Stimulated activated naive B cell treated with anti-CD40 and anti-IgM and Interleukin-4, amounts not matched to agents 10 μg/mL and 1 μg/mL and 100 μg/mL, for 72 hours (primary cell): ENCODE measurements around the gene RUNX3.

ENCODE experiments used
- ATAC-seq, 2 donors: fragments of 150-1000 bp; cut with Tn5 transposase; replicated peaks; 2 replicates each; pipeline ENCODE4 v1.10.0; 2021; ENCODE audit warnings: moderate library complexity in 1 of 2
- DNase-seq: peaks from one replicate; pipeline ENCODE4 v3.0.0; 2021
- H3K27ac Mint-ChIP-seq: one replicate; pipeline ENCODE4 v1.8.0; 2022; ENCODE audit warnings: mild to moderate bottlenecking, mixed read lengths
- H3K27me3 Mint-ChIP-seq, 2 donors: one replicate each; pipeline ENCODE4 v1.8.0; 2022; ENCODE audit warnings: mixed read lengths in 2 of 2
- H3K36me3 Mint-ChIP-seq, 2 donors: one replicate each; pipeline ENCODE4 v1.8.0; 2022; ENCODE audit warnings: mixed read lengths in 2 of 2, mild to moderate bottlenecking in 1 of 2
- H3K4me1 Mint-ChIP-seq, 2 donors: one replicate each; pipeline ENCODE4 v1.8.0; 2022; ENCODE audit warnings: mixed read lengths in 2 of 2, mild to moderate bottlenecking in 1 of 2
- H3K4me3 Mint-ChIP-seq, 2 donors: one replicate each; pipeline ENCODE4 v1.8.0; 2022; ENCODE audit warnings: mild to moderate bottlenecking in 2 of 2, mixed read lengths in 2 of 2, moderate library complexity in 1 of 2
- H3K9me3 Mint-ChIP-seq, 2 donors: one replicate each; pipeline ENCODE4 v1.8.0; 2022; ENCODE audit warnings: mixed read lengths in 2 of 2, mild to moderate bottlenecking in 1 of 2

RUNX3 gene

GRCh38 chr1:24946861-24947658 is 17.0 kb upstream of the RUNX3 start:
- peak overlapping the region; percentile 23 to 72 for H3K4me3 Mint-ChIP-seq
- DNase-seq (peak; percentile 72), ATAC-seq (peak; percentile 93 to 94)
- H3K27me3 Mint-ChIP-seq = no peaks in the 10 kb centered on the region
- peaks cover 44 to 62% of the 10 kb centered on the region in 2 donors for H3K36me3 Mint-ChIP-seq
- peak overlapping the region; percentile 90 for H3K27ac Mint-ChIP-seq
- peaks cover 46 to 74% of the 10 kb centered on the region in 2 donors for H3K4me1 Mint-ChIP-seq
- H3K9me3 Mint-ChIP-seq = no peaks in the 10 kb centered on the region

DNA sequence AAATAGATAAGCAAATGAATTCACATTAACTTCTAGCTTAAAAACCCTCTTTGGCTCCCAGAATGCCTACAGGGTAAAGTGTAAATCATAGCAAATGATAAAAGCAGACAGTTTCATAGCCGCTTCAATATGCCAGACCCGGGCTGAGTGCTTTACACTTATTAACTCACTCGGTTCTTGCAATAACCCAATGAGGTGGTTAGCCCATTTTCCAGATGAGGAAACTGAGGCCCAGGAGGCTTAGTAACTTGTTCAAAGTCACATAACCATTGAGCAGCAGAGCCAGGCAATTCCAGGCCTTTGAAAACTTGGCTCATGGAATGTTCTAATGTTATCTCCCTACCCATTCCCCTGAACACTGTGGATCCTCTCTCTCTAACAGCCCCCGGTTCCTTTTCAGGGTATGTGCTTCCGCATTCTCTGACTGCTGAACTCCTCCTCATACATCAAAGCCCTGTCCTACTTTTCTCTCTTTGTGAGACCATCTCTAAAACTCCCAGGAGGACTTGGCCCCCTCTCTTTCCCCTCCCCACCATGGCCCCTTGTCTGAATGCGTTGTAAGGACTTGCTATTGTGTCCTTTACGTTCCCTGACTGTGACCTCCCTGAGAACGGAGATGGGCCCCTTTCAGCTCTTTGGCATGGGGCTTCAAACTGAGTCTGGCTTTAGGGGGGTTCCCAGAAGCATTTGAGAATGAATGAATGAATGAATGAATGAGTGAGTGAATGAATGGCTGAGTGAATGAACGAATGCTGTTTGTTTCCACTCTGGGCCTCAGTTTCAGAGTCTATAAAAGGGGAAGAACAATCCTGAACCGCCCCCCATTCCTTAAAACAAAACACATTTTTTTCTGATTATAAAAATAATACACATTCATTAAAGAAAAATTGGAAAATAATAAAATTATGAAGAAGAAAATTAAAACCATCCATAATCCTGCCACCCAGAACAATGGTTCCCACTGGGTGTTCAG is 15.6 kb upstream of the RUNX3 start:
- Mint-ChIP-seq H3K4me1 (peaks cover 50 to 74% of the 10 kb centered on the region in 2 donors), H3K36me3 (peaks cover 34 to 56% of the 10 kb centered on the region in 2 donors), H3K27me3 (no peaks in the 10 kb centered on the region), H3K9me3 (no peaks in the 10 kb centered on the region), H3K27ac (no peak overlapping the region), H3K4me3 (no peak overlapping the region)
- DNase-seq = no peak
- ATAC-seq = no peak

DNA sequence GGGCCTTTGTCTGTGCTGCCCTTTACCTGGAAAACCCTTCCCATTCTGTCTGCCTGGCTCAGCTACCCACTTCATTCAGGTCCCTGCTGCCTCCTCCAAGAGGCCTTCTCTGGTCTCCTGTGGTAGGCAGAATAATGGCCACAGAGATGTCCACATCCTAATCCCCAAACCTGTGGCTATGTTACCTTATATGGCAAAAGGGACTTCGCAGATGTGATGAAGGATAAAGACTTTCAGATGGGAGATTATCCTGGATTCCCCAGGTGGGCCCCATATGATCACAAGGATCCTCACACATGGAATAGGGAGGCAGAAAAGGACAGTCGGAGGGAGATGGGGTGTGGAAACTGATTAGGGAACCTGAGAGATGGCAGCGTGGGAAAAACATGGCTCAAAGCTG is 14.2 kb upstream of the RUNX3 start:
- H3K36me3 Mint-ChIP-seq = peaks cover 30 to 51% of the 10 kb centered on the region in 2 donors
- peaks cover 44 to 72% of the 10 kb centered on the region in 2 donors for H3K4me1 Mint-ChIP-seq
- no peaks in the 10 kb centered on the region for H3K27me3 Mint-ChIP-seq
- no peak overlapping the region for H3K4me3 Mint-ChIP-seq
- H3K9me3 Mint-ChIP-seq = no peaks in the 10 kb centered on the region
- DNase-seq = no peak
- no peak for ATAC-seq
- H3K27ac Mint-ChIP-seq = peak overlapping the region; percentile 82

DNA sequence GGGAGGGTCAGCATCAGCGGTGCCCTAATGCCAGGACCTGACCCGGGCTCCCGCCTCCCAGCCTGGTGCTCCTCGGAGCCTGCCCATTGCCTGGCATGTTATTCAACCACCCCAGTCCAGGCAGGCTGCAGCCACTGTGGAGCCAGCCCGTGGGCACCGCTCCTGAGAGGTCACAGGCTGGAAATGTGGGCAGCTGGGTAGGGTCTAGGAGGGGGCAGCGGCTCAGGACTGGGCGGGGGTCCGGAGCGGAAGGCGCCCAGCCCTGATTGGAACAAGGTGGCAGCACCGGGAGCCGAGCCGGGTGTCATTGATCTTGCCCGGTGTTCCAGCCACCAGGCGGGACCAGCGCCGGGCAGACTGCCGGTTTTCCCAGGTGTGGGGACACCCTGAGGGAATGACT is 12.7 kb upstream of the RUNX3 start:
- ATAC-seq (no peak), DNase-seq (no peak)
- Mint-ChIP-seq H3K4me3 (no peak overlapping the region), H3K4me1 (peaks cover 45 to 70% of the 10 kb centered on the region in 2 donors), H3K9me3 (no peaks in the 10 kb centered on the region), H3K27ac (no peak overlapping the region), H3K27me3 (no peaks in the 10 kb centered on the region), H3K36me3 (peaks cover 38 to 53% of the 10 kb centered on the region in 2 donors)

GRCh38 chr1:24941564-24941963 is 11.5 kb upstream of the RUNX3 start:
- Mint-ChIP-seq H3K27me3 (no peaks in the 10 kb centered on the region), H3K27ac (no peak overlapping the region), H3K36me3 (peaks cover 40 to 58% of the 10 kb centered on the region in 2 donors), H3K4me3 (no peak overlapping the region), H3K9me3 (no peaks in the 10 kb centered on the region), H3K4me1 (peaks cover 40 to 68% of the 10 kb centered on the region in 2 donors)
- ATAC-seq (peak in 1 of 2 donors; percentile 22), DNase-seq (no peak)

GRCh38 chr1:24940231-24940630 is 10.2 kb upstream of the RUNX3 start:
- no peaks in the 10 kb centered on the region for H3K9me3 Mint-ChIP-seq
- peaks cover 44 to 73% of the 10 kb centered on the region in 2 donors for H3K4me1 Mint-ChIP-seq
- no peak for DNase-seq
- ATAC-seq = no peak
- H3K27ac Mint-ChIP-seq = peak overlapping the region; percentile 44
- no peaks in the 10 kb centered on the region for H3K27me3 Mint-ChIP-seq
- peaks cover 36 to 62% of the 10 kb centered on the region in 2 donors for H3K36me3 Mint-ChIP-seq
- H3K4me3 Mint-ChIP-seq = no peak overlapping the region

DNA sequence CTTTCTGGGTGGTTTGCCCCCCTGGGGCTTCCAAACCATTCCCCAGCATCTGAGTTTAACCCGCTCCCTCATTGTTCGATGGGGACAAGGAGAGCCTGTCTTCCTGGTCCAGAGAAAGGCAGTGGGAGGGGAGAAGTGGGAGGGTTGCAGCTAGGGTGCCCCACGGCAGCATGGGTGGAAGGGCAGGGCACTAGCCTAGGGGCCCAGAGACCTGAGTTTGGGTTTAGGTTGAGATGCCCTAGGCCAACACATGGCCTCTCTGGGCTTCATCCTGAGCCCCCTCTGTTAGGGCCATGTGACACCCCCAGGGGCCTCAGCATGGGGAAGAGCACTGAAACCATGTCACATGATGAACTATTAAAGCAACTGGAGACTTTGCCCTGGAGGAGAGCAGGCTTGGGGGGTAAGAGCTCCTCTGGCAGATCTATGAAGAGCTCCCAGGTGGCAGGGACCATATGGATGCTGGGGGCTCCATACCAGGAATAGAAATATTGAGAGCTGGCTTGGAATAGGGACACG is 9.7 kb upstream of the RUNX3 start:
- DNase-seq (no peak), ATAC-seq (no peak)
- Mint-ChIP-seq H3K4me3 (no peak overlapping the region), H3K27me3 (no peaks in the 10 kb centered on the region), H3K9me3 (no peaks in the 10 kb centered on the region), H3K27ac (peak overlapping the region; percentile 44), H3K4me1 (peaks cover 44 to 78% of the 10 kb centered on the region in 2 donors), H3K36me3 (peaks cover 36 to 62% of the 10 kb centered on the region in 2 donors)

DNA sequence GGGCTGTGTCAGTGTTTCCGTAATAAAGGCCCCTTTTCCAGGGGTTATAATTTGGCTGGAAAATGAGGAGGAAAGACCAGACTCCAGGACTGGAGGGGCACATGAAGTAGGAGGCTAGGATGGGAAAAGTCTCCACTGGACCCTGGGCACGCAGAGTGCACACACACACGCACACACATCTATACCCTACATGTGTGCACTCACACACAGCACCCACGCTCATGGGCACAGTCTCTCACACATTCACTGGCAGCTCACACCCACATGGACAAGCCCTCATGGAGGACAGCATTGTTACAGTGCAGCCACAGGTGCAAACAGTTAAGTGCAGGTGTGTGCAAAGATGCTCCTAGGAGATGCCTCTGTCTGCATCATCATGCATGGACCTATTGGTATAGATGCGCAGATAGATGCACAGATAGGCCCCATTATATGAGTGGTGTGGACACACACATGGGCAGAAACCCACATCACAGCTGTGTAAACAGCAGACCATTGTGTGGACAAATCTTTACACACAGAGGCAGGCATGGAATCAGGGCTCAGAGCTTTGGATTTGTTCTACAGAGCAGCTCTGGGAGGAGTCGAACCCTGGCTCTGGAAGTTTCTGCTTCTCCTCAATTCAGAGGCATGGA is 9.1 kb upstream of the RUNX3 start:
- no peaks in the 10 kb centered on the region for H3K27me3 Mint-ChIP-seq

DNA sequence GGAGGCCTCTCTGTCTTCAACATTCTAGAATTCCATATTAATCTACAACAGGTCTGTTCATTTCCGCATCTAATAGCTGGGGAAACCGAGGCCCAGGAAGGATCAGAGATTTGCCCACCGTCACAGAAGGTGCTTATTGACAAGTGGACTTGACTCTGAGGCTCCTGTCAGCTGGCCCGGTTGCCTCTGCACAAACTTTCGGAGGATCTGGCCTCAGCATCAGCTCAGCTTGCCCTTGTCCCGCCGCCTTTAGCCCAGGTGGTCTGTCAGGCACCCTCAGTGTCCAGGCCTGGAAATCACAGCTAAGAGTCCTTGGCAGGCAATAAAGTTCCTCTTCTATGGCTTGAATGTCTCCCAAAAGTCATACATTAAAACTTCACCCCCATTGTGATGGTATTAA is 8.2 kb upstream of the RUNX3 start:
- Mint-ChIP-seq H3K4me1 (peaks cover 54 to 86% of the 10 kb centered on the region in 2 donors), H3K27ac (peak overlapping the region; percentile 9), H3K9me3 (no peaks in the 10 kb centered on the region), H3K36me3 (peaks cover 41 to 66% of the 10 kb centered on the region in 2 donors), H3K27me3 (no peaks in the 10 kb centered on the region), H3K4me3 (no peak overlapping the region)
- DNase-seq (no peak), ATAC-seq (no peak)

More for the DNA sequence above, 9.1 kb upstream of the RUNX3 start:
- Mint-ChIP-seq H3K4me1 (peaks cover 47 to 79% of the 10 kb centered on the region in 2 donors), H3K36me3 (peaks cover 40 to 63% of the 10 kb centered on the region in 2 donors), H3K4me3 (no peak overlapping the region), H3K27ac (peak overlapping the region; percentile 16), H3K9me3 (no peaks in the 10 kb centered on the region)
- DNase-seq (no peak), ATAC-seq (no peak)

GRCh38 chr1:24936684-24937083 is 6.6 kb upstream of the RUNX3 start:
- Mint-ChIP-seq H3K36me3 (peaks cover 32 to 63% of the 10 kb centered on the region in 2 donors), H3K4me3 (no peak overlapping the region), H3K4me1 (peaks cover 55 to 83% of the 10 kb centered on the region in 2 donors), H3K27ac (peak overlapping the region; percentile 47), H3K9me3 (no peaks in the 10 kb centered on the region), H3K27me3 (no peaks in the 10 kb centered on the region)
- ATAC-seq = no peak
- no peak for DNase-seq

GRCh38 chr1:24935615-24936484 is 5.8 kb upstream of the RUNX3 start:
- peak in 1 of 2 donors; percentile 23 for ATAC-seq
- no peak for DNase-seq
- Mint-ChIP-seq H3K4me1 (peaks cover 51 to 84% of the 10 kb centered on the region in 2 donors), H3K27me3 (no peaks in the 10 kb centered on the region), H3K9me3 (no peaks in the 10 kb centered on the region), H3K4me3 (peak overlapping the region in 1 of 2 donors; percentile 48), H3K36me3 (peaks cover 33 to 67% of the 10 kb centered on the region in 2 donors), H3K27ac (peak overlapping the region; percentile 92)

GRCh38 chr1:24935196-24935526 is 5.1 kb upstream of the RUNX3 start:
- Mint-ChIP-seq H3K27ac (peak overlapping the region; percentile 92), H3K27me3 (no peaks in the 10 kb centered on the region), H3K36me3 (peaks cover 35 to 71% of the 10 kb centered on the region in 2 donors), H3K4me1 (peaks cover 55 to 84% of the 10 kb centered on the region in 2 donors), H3K9me3 (no peaks in the 10 kb centered on the region), H3K4me3 (peak overlapping the region in 1 of 2 donors; percentile 48)
- no peak for ATAC-seq
- no peak for DNase-seq
